HG02610 (cell line): Measurements from ENCODE around the gene FIGLA.

Experiments used
- ATAC-seq: cut with Tn5 transposase; IDR thresholded peaks from one replicate; pipeline ENCODE4 v1.9.1; 2021; ENCODE audit warnings: mild to moderate bottlenecking, moderate library complexity; ENCODE audit not compliant: unreplicated experiment

FIGLA gene, protein sequence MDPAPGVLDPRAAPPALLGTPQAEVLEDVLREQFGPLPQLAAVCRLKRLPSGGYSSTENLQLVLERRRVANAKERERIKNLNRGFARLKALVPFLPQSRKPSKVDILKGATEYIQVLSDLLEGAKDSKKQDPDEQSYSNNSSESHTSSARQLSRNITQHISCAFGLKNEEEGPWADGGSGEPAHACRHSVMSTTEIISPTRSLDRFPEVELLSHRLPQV

DNA sequence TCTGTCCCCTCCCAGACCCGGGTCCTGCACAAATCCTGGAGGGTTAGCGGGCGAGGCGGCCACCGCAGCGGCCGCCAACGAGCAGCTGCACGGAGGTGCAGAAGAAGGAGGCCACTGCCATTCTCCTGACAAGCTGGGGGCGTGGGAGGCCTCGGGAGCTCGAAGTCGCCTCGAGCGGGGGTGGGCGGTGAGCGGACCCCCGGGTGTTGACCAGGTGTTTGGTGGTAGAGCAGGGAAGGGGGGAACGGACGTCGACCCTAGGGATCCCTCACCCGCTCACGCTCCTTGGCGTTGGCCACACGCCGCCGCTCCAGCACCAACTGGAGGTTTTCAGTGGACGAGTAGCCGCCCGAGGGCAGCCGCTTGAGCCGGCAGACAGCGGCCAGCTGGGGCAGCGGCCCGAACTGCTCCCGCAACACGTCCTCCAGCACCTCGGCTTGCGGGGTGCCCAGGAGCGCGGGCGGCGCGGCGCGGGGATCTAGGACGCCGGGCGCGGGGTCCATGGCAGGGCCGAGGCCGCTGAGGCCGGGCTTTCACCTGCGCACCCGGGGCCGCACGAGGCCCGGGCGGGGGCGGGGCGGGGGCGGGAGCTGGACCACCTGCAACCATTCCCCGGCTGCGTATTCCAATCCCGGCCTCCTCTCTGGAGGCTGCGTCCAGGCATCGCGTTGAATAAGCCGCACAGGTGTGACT, at the start of gene FIGLA:
TSS of gene FIGLA (minus strand) at position 508 of the 693 bp plus-strand sequence. CDS start at position 503, 5 bp downstream.
- no peak for ATAC-seq

DNA sequence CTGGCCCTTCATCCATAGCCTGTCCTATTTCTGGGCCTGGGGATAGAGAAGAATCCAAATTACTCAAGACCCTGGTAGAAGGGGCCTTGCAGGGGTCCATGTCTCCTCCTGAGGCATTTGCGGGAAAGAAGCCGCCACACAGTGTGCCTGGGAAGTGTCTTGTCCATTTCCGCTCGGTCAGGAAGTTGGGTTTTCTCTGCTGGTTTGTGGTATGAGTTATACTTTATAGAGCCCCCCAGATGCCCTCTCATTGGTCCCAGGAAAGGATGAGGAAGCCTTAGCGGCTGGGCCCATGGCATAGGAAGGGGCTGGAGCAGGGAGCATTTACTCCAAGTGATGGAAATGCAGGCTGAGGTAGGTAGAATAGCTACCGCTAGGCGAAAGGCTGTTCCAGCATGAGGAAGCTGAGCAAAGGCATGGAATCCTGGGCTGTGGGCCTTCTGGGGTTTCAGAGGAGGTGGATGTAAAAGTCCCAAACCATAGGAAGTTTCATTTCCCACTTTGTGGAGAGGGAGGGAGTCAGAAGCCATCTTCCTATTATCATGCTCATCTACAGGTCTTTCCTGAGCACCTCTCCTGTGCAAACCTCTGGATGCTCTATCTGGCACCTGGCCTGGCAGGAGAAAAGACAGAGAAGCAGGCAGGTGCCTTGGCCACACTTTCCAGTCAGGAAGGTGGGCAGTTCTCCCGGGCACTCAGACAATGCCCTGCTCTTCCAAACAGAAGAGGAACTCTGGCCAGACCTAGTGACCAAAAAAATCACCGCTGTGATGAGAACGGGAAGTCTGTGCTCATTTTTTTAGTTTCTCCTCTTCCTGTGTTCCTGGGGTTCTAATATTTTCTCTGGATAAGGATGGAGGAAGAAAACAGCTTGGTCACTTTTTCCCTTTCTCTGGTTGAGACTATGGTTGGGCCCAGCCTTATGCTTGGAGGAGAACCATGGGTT, 47.8 kb upstream of the FIGLA start:
- no peak for ATAC-seq

DNA sequence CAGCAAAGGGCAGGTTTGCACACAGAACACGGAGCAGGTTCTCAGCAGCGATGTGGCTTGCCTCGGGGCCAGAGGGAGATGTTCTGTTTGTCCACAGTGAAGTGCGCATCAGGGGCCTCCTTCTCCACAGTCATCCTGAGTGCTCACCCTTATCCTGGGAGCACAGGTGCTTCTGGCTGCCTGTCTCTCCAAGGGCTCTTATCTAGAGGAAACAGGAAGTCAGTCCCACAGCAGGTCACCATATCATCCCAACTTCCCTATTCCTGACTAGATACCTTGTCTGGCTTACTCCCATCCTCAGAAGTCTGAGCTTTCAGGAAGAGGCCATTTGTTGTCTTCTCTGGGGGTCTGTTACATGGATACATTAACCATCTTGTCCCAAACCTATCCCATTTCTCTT, 45.2 kb upstream of the FIGLA start, which contains the start of gene CD207:
TSS of gene CD207 (minus strand) at position 174 of the 400 bp plus-strand sequence. CDS start at position 134, 40 bp downstream.
- no peak for ATAC-seq

DNA sequence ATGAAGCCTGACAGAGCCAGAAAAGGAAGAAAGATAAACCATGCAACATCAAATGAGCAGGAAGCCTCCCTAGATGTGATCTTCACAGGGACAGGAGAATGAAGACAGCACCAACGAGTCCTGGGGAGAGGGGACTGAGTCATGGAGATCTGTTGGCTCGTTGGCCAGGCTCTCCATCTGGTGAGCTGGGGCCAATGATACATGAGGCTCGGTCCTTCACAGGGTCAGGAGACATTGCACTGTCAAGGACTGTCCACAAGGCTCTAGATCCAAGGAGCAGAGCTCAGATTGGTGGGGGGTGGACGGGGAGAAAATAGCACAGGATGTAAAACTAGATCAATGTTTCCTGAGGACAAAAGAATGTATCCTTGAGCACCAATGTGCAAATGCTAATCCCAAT, 44.4 kb upstream of the FIGLA start:
- no peak for ATAC-seq

DNA sequence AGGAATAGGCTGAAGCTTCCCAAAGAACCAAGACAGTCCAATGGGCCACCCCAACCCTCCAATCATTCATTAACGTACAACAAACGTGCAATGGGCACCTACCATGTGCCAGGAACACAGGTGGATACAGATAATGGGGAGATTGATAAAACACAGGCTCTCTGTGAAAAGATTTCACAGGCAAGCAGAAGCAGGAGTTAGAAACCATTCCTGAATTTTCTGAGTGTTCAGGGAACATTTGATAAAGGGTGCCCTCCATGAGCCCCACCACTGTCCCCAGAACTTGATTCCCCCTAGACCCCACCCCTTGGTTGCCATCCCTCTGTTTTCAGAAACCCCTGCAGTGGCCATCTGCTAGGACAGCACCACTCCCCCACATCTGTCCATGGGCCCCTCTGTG, 43.7 kb upstream of the FIGLA start:
- ATAC-seq, result no peak

DNA sequence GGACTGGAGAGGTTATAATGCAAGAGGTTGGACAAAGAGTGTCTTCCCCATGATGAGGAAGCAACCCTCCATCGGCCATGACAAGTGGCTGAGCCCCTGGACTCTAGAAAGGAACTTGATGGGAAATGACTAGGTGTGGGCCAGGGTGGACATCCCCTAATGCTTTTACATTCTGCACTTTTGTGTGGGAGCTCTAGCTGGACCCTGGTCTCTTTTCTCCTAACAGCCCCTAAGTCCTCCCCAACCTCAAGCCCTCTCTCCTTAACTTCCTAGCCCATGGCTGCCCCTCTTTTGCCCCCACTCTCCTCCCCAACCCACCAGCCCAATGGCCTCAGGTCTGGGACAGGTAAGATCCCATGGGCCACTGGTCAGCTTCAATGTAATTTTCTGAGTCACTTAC, 42.8 kb upstream of the FIGLA start:
- ATAC-seq, result no peak

DNA sequence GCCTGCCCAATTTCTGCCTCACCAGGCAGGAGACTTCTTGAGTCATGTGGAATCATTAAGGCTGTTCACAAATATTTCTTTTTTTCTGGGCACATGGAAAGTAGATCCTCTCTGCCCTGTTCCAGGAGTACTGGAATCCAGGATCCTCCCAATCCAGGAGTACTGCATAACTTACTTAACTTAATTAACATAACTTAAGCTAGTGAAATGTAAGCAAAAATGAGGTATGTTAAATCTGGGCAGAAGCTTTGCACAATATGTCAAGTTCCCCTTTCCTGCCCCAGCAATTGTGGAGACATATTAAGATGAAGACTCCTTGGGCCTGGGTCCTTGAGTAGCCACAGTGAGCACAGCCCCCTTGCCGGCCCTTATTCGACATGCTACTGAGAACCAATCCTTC, 41.9 kb upstream of the FIGLA start:
- ATAC-seq, result no peak

DNA sequence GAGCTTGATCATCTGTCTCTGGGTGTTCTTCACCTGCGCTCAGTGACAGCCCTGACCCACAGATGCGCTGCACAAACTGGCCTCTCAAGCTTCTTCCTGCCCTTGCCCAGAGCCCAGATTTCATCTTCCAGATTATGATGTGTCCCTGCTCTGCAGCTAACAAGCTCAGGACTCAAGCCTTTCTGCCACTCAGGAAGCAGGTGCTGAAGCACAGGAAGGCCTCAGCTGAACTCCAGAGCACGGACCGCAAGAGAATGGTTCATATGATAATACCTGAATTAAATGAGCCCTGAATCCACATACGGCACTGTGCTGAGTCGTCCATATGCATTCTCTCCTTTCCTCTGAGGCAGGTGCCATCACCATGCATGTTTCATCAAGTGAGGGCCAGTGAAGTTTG, 41.4 kb upstream of the FIGLA start:
- no peak for ATAC-seq

DNA sequence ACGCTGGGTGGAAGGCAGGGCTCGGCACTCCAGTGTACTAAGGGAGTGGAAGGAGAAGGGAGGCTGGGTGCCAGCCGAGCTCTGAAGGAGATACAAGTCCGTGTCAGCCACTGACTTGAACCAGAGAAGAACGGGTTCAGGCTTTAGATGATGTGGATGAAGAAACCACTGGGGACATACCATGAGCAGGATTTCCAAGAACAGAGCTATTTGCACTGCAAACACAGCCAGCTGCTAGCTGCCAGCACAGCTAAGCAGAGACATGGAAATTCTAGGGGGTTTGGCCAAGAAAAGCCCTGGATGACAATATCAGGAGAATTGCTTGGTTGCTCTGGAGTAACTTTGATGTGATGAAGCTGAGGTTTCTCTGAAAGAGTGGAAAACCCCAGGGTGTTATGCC, 39.9 kb upstream of the FIGLA start:
- no peak for ATAC-seq

DNA sequence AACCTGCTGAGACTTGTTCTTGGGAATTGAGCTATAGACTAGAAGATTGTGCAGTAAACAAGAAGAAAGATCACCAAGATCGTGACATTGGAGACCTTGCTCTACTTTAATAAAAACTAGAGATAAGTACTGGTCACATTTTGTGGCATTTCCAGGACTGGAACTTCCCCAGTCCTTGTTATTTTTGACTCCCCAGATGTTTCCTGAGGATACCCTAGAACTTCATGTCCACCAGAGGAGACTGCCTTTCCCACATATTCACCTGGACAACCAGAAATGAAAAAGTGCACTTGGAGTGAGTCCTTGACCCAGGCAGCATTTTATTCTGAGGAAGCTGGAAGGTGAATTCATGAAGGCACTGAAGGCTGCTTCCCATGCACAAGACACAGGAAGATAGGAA, 39.5 kb upstream of the FIGLA start:
- ATAC-seq, result no peak

DNA sequence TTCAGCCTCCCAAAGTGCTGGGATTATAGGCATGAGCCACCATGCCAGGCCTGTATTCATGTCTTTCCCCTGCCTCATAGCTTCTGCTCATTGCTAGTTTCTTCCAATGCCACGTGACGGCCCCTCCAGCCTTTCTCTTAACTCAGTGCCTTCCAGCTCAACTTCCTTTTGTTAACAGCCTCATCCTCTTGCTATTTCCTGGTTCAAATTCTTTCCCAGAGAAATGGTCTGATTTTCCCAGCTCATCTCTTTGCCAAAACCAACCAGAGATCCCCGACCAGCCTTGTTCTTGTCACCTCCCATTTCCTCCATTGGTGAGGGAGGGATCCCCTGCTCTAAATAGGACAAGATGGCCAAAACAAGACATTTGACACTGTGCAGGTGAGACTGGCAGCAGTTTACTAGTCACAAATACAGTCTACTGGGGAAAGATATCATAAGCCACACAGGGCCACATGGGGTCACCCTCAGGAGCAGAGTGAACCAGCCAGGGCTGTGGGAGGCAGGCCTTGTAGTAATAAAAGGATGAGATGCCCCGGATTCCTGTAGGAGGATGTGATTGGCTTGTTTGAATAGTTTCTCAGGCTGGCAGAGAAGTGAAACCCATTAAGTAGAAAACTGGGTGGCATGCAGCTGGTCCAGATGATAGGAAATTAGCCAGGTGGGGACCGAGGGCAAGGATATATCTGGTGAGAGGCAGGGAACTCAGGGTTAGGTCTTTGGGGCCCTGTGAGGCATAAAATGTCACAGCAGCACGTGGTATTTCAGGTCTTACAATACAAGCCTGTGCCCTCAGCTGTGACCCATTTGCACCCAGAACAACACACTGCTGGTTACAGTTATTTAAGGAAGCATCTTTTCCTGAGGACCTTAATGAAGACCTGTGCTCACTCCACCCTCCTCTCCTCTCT, 38.7 kb upstream of the FIGLA start:
- ATAC-seq, result no peak

DNA sequence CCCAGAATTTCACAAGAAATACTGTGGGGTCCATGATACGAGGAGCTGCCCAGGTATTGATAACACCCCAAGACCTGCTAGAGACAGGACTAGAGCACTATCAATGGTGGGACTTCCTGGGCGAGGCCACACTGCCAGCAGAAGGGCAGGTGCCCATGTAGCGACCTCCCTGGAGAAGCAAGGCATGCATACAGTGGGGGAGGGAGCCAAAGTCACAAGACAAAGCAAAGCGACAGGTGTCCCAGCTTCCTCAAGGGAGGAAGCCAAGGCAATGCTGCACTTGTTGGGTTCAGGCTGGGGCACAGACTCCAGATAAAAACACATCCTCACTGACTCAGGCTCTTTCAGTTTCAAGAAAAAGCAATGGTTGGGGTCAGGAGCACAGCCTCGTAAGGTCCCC, 37.7 kb upstream of the FIGLA start:
- no peak for ATAC-seq

DNA sequence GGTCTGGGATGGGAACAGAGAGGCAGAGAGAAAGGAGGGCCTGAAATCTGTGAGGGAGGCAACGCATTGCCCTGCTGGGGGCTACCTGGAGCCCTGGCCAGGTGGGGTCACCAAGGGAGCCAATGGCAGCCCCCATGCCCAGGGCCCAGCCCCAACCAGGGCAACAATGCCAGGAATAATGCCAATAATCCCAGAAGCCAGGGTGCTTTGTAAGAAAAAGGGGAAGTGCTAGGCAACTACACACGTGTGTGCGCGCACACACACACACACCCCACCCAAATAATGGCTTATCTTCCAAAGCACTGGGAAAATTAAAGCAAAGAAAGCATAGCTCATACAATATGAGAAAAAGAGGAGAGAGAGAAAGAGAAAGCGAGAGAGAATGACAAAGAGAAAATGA, 36.9 kb upstream of the FIGLA start:
- ATAC-seq, result no peak

DNA sequence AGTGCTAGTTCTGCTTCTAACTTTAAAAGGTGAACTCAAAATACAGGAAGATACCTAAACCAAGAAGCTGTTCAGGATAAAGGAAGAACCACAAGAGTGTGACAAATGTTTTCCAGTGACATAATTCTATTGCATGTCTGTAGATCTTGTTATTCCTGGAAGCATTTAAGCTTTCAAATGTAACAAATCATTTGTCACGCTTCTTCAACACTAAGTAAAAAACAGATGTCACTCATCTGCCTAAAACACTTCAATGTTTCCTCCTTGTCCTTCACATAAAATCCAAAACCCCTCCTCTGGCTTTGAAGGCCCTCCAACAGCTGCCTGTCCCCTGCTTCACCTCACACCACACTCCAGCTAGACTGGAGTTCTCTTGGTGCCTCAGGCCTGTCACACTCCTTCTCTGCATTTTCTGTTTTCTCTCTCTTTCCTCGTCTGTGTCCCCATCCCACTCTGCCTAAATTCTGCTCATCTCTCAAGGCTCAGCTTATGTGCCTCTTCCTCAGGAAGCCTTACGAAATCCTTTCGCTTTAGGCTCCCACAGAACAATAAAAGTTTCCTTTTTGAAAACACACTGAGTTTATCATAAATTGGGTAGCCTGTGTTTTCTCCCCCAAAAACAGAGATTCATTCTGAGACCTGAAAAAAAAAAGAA, 36.4 kb upstream of the FIGLA start:
- no peak for ATAC-seq

DNA sequence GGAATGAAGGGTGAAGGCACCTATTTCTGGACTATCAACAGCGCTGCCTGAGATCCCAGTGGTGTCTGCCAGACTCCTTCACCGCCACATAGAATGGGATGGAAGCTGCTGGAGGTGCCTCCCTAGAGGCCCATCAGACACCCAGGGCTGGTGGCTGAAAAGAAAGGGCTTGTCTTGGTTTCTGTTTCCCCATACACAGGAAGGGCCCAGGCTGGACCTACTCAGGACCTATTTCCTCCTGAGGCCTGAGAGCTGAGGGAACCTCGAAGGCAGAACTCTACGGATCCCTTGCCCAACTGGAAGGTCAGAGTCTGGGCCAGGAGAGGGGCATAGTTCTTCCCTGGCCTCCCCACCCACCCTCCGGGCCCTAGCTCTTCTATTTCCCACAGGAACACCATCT, 32.8 kb upstream of the FIGLA start:
- ATAC-seq, result no peak

DNA sequence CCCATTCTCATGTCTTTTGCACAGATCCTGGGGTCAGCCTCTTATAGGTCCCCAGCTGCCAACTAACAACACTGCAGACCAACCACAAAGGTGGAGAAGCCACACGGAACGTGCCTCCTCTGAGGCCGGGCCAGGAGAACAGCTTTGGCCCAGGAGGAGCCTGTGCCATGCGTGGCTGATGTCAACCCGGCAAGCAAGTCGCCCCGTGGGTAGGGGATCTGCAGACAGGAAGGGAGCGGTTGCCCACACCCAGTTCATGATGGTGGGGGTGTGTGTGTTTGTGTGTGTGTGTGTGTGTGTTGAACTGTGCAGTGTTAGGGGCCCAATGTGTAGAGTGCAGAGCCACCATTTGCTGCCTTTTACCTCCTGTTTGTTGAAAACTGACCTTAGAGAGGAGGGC, 32.4 kb upstream of the FIGLA start:
- ATAC-seq, result no peak

DNA sequence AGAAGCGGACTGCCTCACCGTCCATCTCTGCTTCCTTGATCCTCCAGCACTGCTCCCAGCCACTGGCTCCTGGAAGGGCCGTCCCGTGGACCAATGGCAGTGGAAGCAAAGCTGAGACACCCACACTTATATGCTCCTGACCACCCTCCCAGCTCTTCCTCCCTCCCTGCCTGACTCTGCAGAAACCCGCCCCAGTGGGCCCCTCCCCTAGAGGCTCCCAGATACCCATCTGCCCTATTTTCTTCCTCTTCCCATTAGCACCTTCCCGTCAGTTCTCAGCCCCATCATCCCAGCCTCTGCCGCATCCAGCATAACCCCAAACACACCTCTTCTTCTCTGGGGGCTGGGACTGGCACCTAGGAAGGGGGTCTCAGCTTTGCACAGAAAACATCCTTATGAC, 30.1 kb upstream of the FIGLA start, which contains the start of gene CLEC4F:
TSS of gene CLEC4F (minus strand) at position 101 of the 400 bp plus-strand sequence. CDS start at position 25, 76 bp downstream.
- ATAC-seq, result no peak

DNA sequence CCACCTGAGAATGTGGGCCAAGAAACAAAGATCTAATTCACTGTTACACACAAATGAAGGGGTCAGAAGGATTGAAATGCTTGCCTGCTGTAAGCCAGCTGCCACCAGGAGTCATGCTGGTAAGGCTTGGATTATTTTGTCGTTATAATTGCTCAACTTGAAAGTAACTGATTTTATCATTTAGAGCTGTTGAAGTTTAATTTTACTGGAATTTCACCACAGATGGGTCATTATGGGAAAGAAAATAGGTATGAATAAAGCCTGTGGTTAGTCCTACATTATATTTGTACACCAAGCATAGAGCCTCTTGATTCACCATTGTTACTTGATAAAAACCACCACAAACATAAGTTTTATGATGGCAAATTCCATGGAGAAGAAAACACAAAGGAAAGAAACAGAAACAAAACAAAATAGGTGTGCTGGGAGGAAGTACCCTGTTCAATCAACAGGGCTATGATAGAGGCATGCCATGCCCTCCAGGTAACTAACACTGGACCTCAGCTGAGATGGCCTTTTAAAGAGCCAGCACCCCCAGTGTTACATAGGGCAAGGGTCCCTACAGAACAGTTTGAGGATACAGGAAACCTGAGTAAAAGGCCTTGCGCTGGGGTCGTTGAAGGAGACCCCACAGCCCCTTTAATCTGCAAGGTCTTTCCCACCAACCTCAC, 27.0 kb upstream of the FIGLA start:
- no peak for ATAC-seq

DNA sequence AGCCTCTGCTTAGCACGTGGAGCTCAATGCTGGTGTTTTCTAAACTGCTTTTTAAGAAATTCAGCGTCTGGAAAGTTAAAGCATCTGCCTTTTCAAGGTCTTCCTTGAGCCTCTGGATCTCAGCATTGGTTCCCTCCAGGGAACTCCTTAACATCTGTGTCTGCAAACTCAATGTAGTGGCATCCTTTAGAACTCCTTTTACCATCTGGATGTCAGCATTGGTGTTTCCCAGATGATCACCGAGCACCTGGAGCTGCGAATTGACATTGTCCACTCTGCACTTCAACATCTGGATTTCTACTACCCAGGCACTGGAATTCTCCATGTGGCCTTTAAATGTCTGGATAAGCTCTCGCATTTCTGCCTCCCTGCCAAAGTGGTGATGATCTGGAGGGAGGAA, 26.3 kb upstream of the FIGLA start:
- ATAC-seq, result no peak
